HAP-1 (cell line): ENCODE measurements around the gene SLC25A20.
"Not testable (repeated sequence)": the region's sequence is repeated elsewhere in the genome, so short reads cannot be mapped to it uniquely, and the experiment has no call there.

ENCODE experiments used
- DNase-seq, 2 experiments: peaks; one replicate each; pipeline ENCODE4 v3.0.0-alpha.2; 2016 to 2020; ENCODE audit warnings: low spot score in 2 of 2
- H3K27me3 ChIP-seq: fragments of 250-450 bp; sonication (Bioruptor Pico); 2 replicates; pipeline ENCODE4 v1.5.1; 2020; ENCODE audit warnings: low read depth, mild to moderate bottlenecking, moderate library complexity
- H3K36me3 ChIP-seq: fragments of 250-450 bp; sonication (Bioruptor Pico); replicated peaks from 2 replicates; pipeline ENCODE4 v1.5.1; 2020; ENCODE audit warnings: mild to moderate bottlenecking
- H3K4me1 ChIP-seq: fragments of 250-450 bp; sonication (Bioruptor Pico); 2 replicates; pipeline ENCODE4 v1.5.1; 2020; ENCODE audit warnings: mild to moderate bottlenecking
- H3K4me3 ChIP-seq: fragments of 250-450 bp; sonication (Bioruptor Pico); 2 replicates; pipeline ENCODE4 v1.5.1; 2020; ENCODE audit warnings: mild to moderate bottlenecking, moderate library complexity
- H3K9me3 ChIP-seq: fragments of 250-450 bp; sonication (Bioruptor Pico); 2 replicates; pipeline ENCODE4 v1.5.1; 2020; ENCODE audit warnings: mild to moderate bottlenecking, moderate library complexity
- in situ Hi-C: fragments of 300-500 bp; cut with MboI; formaldehyde crosslinking; loops from 3 replicates; pipeline ENCODE4 v1.14.3; 2020; ENCODE audit warnings: low sequenced_read_pairs, inconsistent platforms, mixed read lengths

The SLC25A20 gene

GRCh38 chr3:48926425-48927392 is 28.0 kb upstream of the SLC25A20 start:
- H3K36me3 ChIP-seq, result peaks cover 82% of the 10 kb centered on the region
- no peaks in the 10 kb centered on the region for H3K27me3 ChIP-seq
- no peaks in the 10 kb centered on the region for H3K9me3 ChIP-seq
- in situ Hi-C loops, result no loop called here
- peaks cover 3% of the 10 kb centered on the region; the same call in 1 of the 2 replicates for H3K4me1 ChIP-seq
- H3K4me3 ChIP-seq, result no peak overlapping the region
- DNase-seq, result no peak

GRCh38 chr3:48919215-48920138 is 20.8 kb upstream of the SLC25A20 start:
- in situ Hi-C loops, result no loop called here
- no peaks in the 10 kb centered on the region; the same call in 1 of the 2 replicates for H3K4me1 ChIP-seq
- peak; percentile 57 to 60 for DNase-seq
- peak overlapping the region; percentile 91 for H3K4me3 ChIP-seq
- H3K36me3 ChIP-seq, result peaks cover 22% of the 10 kb centered on the region
- H3K27me3 ChIP-seq, result no peaks in the 10 kb centered on the region
- H3K9me3 ChIP-seq, result no peaks in the 10 kb centered on the region

GRCh38 chr3:48918388-48919214 is 19.9 kb upstream of the SLC25A20 start, which contains the start of gene ARIH2:
TSS of gene ARIH2 (plus strand) at chr3:48918842. CDS start at chr3:48927559, 8,717 bp downstream.
- H3K4me1 ChIP-seq, result no peaks in the 10 kb centered on the region; the same call in 1 of the 2 replicates
- peak; percentile 86 to 92 for DNase-seq
- H3K27me3 ChIP-seq, result no peaks in the 10 kb centered on the region
- in situ Hi-C loops, result no loop called here
- peaks cover 13% of the 10 kb centered on the region for H3K36me3 ChIP-seq
- peak within 1 kb of the TSS; percentile 91 for H3K4me3 ChIP-seq
- no peaks in the 10 kb centered on the region for H3K9me3 ChIP-seq

DNA sequence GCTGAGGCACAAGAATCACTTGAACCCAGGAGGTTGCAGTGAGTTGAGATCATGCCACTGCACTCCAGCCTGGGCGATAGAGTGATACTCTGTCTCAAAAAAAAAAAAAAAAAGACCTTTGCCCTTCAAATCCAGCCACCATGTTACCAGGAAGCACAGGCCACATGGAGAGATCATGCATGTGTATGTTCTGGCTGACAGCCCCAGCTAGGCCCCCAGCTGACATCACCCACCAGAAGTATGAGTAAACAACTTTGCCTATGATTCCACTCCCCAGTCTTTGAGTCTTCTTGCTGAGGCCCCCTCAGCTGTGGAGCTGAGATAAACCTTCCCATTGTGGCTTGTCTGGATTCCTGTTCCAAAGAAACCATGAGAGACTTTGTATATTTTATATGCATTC is 16.6 kb upstream of the SLC25A20 start:
- no peak overlapping the region for H3K4me3 ChIP-seq
- in situ Hi-C loops, result no loop called here
- H3K4me1 ChIP-seq, result no peaks in the 10 kb centered on the region; the same call in 1 of the 2 replicates
- H3K27me3 ChIP-seq, result no peaks in the 10 kb centered on the region
- no peaks in the 10 kb centered on the region for H3K9me3 ChIP-seq
- DNase-seq, result no peak
- no peaks in the 10 kb centered on the region for H3K36me3 ChIP-seq

DNA sequence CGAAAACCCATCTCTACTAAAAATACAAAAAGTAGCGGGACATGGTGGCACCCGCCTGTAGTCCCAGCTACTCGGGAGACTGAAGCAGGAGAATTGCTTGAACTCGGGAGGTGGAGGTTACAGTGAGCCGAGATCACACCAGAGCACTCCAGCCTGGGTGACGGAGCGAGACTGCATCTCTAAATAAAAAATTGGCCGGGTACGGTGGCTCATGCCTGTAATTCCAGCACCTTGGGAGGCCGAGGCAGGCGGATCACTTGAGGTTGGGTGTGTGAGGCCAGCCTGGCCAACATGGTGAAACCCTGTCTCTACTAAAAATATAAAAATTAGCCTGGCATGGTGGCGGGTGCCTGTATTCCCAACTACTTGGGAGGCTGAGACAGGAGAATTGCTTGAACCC is 8.3 kb upstream of the SLC25A20 start:
- H3K4me1 ChIP-seq, H3K9me3 ChIP-seq, DNase-seq, in situ Hi-C loops, H3K4me3 ChIP-seq, H3K36me3 ChIP-seq, H3K27me3 ChIP-seq: not testable (repeated sequence)

DNA sequence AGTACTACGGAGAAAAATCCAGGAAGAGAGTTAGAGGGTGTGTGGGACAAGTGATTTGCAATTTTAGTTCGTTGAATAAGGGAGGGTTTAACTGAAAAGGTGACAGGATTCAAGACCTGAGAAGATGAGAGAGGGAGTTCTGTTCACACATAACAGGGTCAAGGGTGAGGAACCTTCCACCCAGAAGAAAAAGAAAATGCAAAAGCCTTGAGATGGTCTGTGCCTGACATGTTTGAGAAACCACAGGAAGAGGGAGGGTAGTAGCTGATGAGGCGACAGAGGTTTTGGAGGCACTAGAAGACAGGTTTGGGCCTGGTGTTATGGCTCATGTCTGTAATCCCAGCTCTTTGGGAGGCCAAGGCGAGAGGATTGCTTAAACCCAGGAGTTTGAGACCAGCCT is 591 bp upstream of the SLC25A20 start:
- in situ Hi-C loops, result no loop called here
- Histone ChIP-seq H3K4me1 (peaks cover 9% of the 10 kb centered on the region), H3K27me3 (no peaks in the 10 kb centered on the region), H3K36me3 (no peaks in the 10 kb centered on the region), H3K9me3 (no peaks in the 10 kb centered on the region), H3K4me3 (peak overlapping the region; percentile 60)
- DNase-seq, result no peak

DNA sequence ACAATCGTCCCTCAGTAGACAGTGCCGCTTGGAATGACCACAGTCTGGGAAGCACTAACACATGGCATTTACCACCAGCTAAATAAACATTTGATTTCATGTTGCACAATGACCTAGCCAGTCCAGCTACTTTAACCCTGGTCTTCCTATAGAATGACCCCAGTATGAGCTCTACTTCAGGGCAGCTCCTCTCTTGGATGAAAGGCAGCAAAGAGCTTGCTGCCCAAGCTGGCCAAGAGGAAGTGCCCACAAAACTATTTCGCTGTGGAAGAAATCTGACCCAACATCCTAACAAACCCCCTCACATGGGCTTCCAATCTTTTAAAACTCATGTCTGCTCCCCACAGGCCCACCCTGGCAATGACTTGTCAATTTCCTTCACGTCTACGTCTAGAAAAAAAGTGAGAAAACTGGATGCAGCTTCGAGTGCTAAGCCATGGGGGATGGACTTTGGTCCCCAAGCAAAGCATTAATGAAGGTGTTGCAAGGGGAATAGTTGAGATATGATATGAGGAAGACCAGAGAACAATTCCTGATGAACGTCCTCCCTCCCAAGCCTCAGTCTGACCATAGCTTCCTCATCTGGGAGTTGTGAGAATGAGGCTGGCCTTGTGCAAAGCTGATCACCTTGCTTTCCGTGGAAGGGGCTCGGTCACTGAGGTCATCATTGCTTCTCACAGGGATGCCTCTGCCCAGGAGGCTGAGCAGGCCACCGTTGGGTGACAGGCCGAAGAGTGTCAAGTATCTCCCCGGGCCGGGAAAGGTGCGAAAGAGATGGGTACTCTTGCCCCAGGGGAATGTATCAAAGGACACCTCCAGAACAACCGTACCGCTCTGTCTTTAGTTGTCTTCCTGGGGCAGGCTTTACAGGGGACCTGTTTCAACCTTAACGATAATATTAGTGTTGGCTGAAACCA is 964 bp downstream of the SLC25A20 start:
- Histone ChIP-seq H3K36me3 (no peaks in the 10 kb centered on the region), H3K9me3 (no peaks in the 10 kb centered on the region), H3K27me3 (no peaks in the 10 kb centered on the region), H3K4me3 (peak overlapping the region; percentile 60), H3K4me1 (peaks cover 9% of the 10 kb centered on the region)
- DNase-seq, result no peak
- in situ Hi-C loops, result no loop called here

GRCh38 chr3:48896936-48897335 is 1.7 kb downstream of the SLC25A20 start:
- in situ Hi-C loops, result no loop called here
- peaks cover 9% of the 10 kb centered on the region for H3K4me1 ChIP-seq
- H3K9me3 ChIP-seq, result no peaks in the 10 kb centered on the region
- H3K27me3 ChIP-seq, result no peaks in the 10 kb centered on the region
- H3K36me3 ChIP-seq, result no peaks in the 10 kb centered on the region
- H3K4me3 ChIP-seq, result no peak overlapping the region
- DNase-seq, result no peak

DNA sequence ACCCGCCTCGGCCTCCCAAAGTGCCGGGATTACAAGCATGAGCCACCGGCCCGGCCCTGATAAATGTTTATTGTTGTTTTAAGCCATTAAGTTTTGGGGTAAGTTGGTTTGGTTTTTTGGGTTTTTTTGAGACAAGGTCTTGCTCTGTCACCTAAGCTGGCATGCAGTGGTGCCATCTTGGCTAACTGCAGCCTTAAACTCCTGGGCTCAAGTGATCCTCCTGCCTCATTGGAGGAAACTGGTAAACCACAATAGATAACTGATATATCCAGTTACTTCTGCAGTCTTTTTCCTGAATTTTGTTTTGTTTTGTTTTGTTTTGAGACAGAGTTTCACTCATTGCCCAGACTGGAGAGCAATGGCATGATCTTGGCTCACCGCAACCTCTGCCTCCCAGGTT is 4.2 kb downstream of the SLC25A20 start:
- Histone ChIP-seq H3K27me3 (no peaks in the 10 kb centered on the region), H3K9me3 (no peaks in the 10 kb centered on the region), H3K36me3 (no peaks in the 10 kb centered on the region), H3K4me1 (peaks cover 9% of the 10 kb centered on the region), H3K4me3 (no peak overlapping the region)
- in situ Hi-C loops, result no loop called here
- DNase-seq, result no peak

DNA sequence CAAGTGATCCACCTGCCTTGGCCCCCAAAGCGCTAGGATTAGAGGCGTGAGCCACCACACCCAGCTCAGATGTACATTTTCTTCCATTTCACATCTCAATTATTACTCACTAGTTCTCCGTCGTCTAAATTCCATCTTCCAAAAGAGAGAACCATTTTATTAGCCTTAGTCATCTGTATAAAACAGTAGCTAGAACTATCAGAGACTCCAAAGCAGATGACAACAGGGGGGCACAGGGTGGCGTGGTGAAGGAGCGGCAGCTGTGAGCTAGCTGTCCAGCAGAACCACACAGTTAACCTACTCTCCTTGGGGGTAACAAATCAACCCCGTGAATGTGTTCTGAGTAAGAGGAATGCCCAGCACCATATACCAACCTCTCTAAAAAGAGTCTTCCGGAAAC is 7.1 kb downstream of the SLC25A20 start:
- DNase-seq, result no peak
- Histone ChIP-seq H3K9me3 (no peaks in the 10 kb centered on the region), H3K4me1 (no peaks in the 10 kb centered on the region), H3K4me3 (no peak overlapping the region), H3K27me3 (no peaks in the 10 kb centered on the region), H3K36me3 (no peaks in the 10 kb centered on the region)
- in situ Hi-C loops, result no loop called here

- no peaks in the 10 kb centered on the region for H3K9me3 ChIP-seq
- in situ Hi-C loops, result no loop called here
- H3K36me3 ChIP-seq, result no peaks in the 10 kb centered on the region
- no peak for DNase-seq
- no peaks in the 10 kb centered on the region for H3K27me3 ChIP-seq
- no peak overlapping the region for H3K4me3 ChIP-seq
- no peaks in the 10 kb centered on the region for H3K4me1 ChIP-seq
Measured at GRCh38 chr3:48885753-48886152, 12.9 kb downstream of the SLC25A20 start.

- no peaks in the 10 kb centered on the region for H3K27me3 ChIP-seq
- H3K4me3 ChIP-seq, result no peak overlapping the region
- no peak for DNase-seq
- no peaks in the 10 kb centered on the region for H3K9me3 ChIP-seq
- H3K36me3 ChIP-seq, result no peaks in the 10 kb centered on the region
- in situ Hi-C loops, result no loop called here
- H3K4me1 ChIP-seq, result no peaks in the 10 kb centered on the region
Measured at GRCh38 chr3:48881652-48882114, 17.0 kb downstream of the SLC25A20 start.
